BJ (cell line): ENCODE data around the gene RNU5B-1. TPM values are rescaled to one million over a fixed set of nuclear protein-coding genes. Genes with fewer than 3 reads are reported as not detected.

Experiments
- CTCF ChIA-PET: fragments of 350-600 bp; formaldehyde crosslinking; extraction: SDS; loops from one replicate; lab custom pipeline; 2021; ENCODE audit warnings: antibody characterized with exemption, inconsistent platforms; lab: Yijun Ruan, JAX
- POLR2A ChIA-PET: fragments of 300-600 bp; sonication (Branson Sonifier 250); formaldehyde crosslinking; extraction: SDS; loops from one replicate; lab custom pipeline; 2021; ENCODE audit warnings: antibody characterized with exemption; lab: Charles Lee
- DNase-seq: peaks from one replicate; pipeline ENCODE4 v3.0.0-alpha.2; 2011; ENCODE audit warnings: low read depth
- H3K27me3 ChIP-seq: 2 replicates; pipeline ENCODE4 v1.6.0; 2011; ENCODE audit warnings: low read length; ENCODE audit not compliant: control insufficient read depth, insufficient read depth
- H3K36me3 ChIP-seq: 2 replicates; pipeline ENCODE4 v1.5.1; 2011; ENCODE audit warnings: low read length; ENCODE audit not compliant: control insufficient read depth, insufficient read depth
- H3K4me3 ChIP-seq: 2 replicates; pipeline ENCODE4 v1.5.1; 2011; ENCODE audit warnings: low read depth, mild to moderate bottlenecking, control low read depth, low read length
- polyA plus RNA-seq: library from polyadenylated mRNA; depleted of rRNA; stranded (reverse); fragments of >200 nt; gene quantifications from 2 replicates; pipeline ENCODE4 v1.2.3, GENCODE V29; 2011
- TF ChIP-seq, protein P1 (sequence below): IDR thresholded peaks from 2 replicates; pipeline ENCODE4 v1.5.1; 2011; ENCODE audit warnings: low read depth, mild to moderate bottlenecking, control low read depth, inconsistent platforms, low read length, moderate library complexity; ENCODE audit not compliant: insufficient read depth

RNU5B-1 gene
- polyA plus RNA-seq, 1 experiment = not detected

DNA sequence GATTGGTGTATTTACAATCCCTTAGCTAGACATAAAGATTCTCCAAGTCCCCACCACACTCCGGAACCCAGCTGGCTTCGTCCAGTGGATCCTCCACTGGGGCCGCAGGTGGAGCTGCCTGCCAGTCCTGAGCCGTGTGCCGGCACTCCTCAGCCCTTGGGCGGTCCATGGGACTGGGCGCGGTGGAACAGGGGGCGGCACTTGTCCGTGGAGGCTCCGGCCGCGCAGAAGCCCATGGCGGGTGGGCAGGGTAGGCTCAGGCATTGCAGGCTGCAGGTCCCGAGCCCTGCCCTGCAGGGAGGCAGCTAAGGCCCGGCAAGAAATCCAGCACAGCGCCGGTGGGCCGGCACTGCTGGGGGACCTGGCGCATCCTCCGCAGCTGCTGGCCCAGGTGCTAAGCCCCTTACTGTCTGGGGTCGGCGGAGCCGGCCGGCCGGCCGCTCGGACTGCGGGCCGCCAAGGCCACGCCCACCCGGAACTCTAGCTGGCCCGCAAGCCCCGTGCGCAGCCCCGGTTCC is 3.5 kb upstream of the RNU5B-1 start:
- Histone ChIP-seq H3K4me3 (no peak overlapping the region), H3K27me3 (no peaks in the 10 kb centered on the region), H3K36me3 (no peaks in the 10 kb centered on the region)
- CTCF ChIA-PET = interaction anchor here (1.2 to 2.1 kb wide), 4 partner anchors 84 to 116 kb away, joined by 3 to 6 read pairs (median 5); partner anchors contain the start of gene CLPX
- POLR2A ChIA-PET = no interaction called here
- no peak for DNase-seq
- TF ChIP-seq, protein P1, sequence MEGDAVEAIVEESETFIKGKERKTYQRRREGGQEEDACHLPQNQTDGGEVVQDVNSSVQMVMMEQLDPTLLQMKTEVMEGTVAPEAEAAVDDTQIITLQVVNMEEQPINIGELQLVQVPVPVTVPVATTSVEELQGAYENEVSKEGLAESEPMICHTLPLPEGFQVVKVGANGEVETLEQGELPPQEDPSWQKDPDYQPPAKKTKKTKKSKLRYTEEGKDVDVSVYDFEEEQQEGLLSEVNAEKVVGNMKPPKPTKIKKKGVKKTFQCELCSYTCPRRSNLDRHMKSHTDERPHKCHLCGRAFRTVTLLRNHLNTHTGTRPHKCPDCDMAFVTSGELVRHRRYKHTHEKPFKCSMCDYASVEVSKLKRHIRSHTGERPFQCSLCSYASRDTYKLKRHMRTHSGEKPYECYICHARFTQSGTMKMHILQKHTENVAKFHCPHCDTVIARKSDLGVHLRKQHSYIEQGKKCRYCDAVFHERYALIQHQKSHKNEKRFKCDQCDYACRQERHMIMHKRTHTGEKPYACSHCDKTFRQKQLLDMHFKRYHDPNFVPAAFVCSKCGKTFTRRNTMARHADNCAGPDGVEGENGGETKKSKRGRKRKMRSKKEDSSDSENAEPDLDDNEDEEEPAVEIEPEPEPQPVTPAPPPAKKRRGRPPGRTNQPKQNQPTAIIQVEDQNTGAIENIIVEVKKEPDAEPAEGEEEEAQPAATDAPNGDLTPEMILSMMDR = no peak

DNA sequence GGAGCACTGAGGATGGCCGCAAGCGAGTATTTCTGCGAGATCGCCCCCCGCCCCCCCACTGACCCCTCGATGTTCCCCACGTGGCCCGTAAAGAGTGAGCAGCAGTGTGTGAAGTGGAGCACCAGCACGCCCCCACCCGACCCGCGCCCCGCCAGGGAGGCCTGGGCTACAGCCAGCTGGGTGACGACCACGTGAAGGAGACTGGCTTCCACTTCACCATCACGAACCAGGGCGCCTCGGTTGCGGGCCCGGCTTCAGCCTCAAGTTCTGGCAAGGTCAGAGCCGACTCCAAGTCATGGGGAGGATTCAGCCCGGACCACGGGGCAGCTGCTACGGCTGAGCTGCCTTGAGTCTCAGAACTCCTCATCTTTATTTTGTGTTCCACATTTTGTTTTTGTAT is 2.4 kb upstream of the RNU5B-1 start:
- Histone ChIP-seq H3K36me3 (no peaks in the 10 kb centered on the region), H3K4me3 (no peak overlapping the region), H3K27me3 (no peaks in the 10 kb centered on the region)
- DNase-seq = no peak
- TF ChIP-seq, protein P1 = no peak
- ChIA-PET POLR2A (no interaction called here), CTCF (interaction anchor here (0.7 kb wide), 1 partner anchor 200 kb away, joined by 3 read pairs; no protein-coding TSS in a partner anchor)

DNA sequence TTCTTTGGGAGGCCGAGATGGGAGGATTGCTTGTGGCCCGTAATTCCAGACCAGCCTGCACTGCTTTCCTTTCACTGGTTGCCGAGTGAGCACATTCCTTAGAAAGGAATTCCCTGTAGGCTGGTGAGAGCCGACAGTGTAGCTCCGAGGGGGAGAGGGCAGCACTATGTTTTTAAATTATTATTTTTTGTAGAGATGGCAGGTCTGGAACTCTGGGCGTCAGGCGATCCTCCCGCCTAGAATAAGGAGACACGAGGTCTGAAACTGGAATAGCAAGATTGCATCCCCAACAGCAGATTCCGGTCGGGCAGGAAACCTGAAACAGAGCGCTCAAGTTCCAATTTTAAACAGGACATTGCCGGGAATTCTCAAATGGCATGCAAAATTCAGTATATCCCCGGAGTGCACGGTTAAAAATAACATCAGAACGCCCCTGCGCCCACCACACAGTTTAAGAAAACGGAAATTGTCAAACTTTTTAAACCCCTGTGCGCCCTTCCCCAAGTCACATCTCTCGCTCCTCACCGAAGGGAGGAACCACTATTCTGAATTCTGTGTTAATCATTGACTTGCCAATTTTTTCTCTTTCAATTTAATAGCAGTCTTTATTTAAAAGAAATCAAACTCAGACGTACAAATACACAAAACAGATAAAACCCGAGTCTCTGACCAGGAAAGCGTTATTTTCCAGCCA is 643 bp upstream of the RNU5B-1 start:
- POLR2A ChIA-PET = interaction anchor here (1.0 to 1.6 kb wide), 4 partner anchors 13 to 119 kb away, joined by 3 to 12 read pairs (median 6); partner anchors contain the start of genes CLPX and PARP16
- CTCF ChIA-PET = interaction anchor here (1.0 kb wide), 1 partner anchor 10 kb away, joined by 3 read pairs; no protein-coding TSS in a partner anchor
- TF ChIP-seq, protein P1 = no peak
- no peaks in the 10 kb centered on the region for H3K36me3 ChIP-seq
- no peak for DNase-seq
- no peaks in the 10 kb centered on the region for H3K27me3 ChIP-seq
- H3K4me3 ChIP-seq = peak overlapping the region; percentile 48

DNA sequence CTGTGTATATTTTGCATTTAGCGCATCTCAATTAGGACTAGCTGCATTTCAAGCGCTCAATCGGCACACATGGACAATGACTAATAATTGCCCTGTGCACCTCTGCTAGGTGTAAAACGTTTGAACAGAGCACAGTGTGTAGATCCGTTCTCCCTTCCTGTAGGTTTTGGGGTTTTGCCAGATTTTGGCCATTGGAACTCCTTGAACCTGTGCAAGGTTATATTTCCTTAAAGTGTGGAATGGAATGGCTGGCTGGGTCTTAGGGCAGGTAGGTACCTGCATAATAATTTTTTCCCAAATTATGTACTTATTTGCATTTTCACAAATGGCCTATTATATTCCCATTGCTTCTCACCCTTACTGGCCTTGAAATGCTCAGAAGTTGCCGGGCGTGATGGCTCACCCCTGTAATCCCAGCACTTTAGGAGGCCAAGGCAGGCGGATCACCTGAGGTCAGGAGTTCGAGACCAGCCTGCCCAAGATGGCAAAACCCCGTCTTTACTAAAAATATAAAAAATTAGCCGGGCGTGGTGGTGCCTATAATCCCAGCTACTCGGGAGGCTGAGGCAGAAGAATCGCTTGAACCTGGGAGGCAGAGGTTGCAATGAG is 777 bp downstream of the RNU5B-1 start:
- Histone ChIP-seq H3K4me3 (no peak overlapping the region), H3K36me3 (no peaks in the 10 kb centered on the region), H3K27me3 (no peaks in the 10 kb centered on the region)
- ChIA-PET CTCF (interaction anchor here (0.7 to 2.5 kb wide), 5 partner anchors 11 to 124 kb away, joined by 3 to 7 read pairs (median 3); no protein-coding TSS in a partner anchor), POLR2A (interaction anchor here (0.6 to 1.6 kb wide), 8 partner anchors 7 to 1470 kb away, joined by 3 to 12 read pairs (median 4); partner anchors contain the start of genes CLPX and PARP16)
- no peak for DNase-seq
- TF ChIP-seq, protein P1 = no peak

DNA sequence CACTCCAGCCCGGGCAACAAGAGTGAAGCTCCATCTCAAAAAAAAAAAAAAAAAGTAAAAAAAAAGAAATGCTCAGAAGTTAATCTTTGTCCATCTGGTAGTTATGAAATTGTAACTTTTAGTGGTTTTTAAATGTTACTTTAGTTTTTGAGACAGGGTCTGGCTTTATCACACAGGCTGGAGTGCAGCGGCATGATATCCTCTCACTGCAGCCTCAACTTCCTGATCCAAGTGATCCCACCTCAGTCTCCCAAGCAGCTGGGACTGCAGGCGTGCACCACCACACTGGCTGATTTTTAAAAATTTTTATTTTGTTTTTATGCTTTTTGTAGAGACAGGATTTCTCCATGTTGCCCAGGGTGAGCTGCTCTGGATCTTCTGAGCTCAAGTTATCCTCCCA is 1.3 kb downstream of the RNU5B-1 start:
- ChIA-PET POLR2A (interaction anchor here (0.6 to 0.8 kb wide), 2 partner anchors 104 to 175 kb away, joined by 3 to 5 read pairs; no protein-coding TSS in a partner anchor), CTCF (interaction anchor here (2.5 kb wide), 1 partner anchor 10 kb away, joined by 7 read pairs; no protein-coding TSS in a partner anchor)
- no peak for DNase-seq
- Histone ChIP-seq H3K36me3 (no peaks in the 10 kb centered on the region), H3K27me3 (no peaks in the 10 kb centered on the region), H3K4me3 (no peak overlapping the region)
- TF ChIP-seq, protein P1 = no peak
